Suprapubic skin (tissue), 4 donors: ENCODE results near the gene RDH8. TPM values are rescaled to one million over a fixed set of nuclear protein-coding genes. Genes with fewer than 3 reads are reported as not detected.

ENCODE experiments used
- DNase-seq, 2 donors: peaks; one replicate each; pipeline ENCODE4 v3.0.0-alpha.2; 2019; ENCODE audit warnings: low spot score in 2 of 2
- H3K27ac ChIP-seq: fragments of 200-600 bp; sonication (generic); one replicate; pipeline ENCODE4 v1.5.1; 2019
- H3K27me3 ChIP-seq: fragments of 200-600 bp; sonication (generic); one replicate; pipeline ENCODE4 v1.5.1; 2019
- H3K36me3 ChIP-seq: fragments of 200-600 bp; sonication (generic); one replicate; pipeline ENCODE4 v1.5.1; 2019
- H3K4me1 ChIP-seq: fragments of 200-600 bp; sonication (generic); one replicate; pipeline ENCODE4 v1.5.1; 2019
- H3K4me3 ChIP-seq: fragments of 200-600 bp; sonication (generic); one replicate; pipeline ENCODE4 v1.5.1; 2019; ENCODE audit warnings: mild to moderate bottlenecking
- H3K9me3 ChIP-seq: fragments of 200-600 bp; sonication (generic); one replicate; pipeline ENCODE4 v1.5.1; 2019
- EP300 ChIP-seq: sonication (generic); formaldehyde crosslinking; IDR thresholded peaks from one replicate; pipeline ENCODE4 v1.6.1; 2017; ENCODE audit warnings: antibody characterized with exemption
- POLR2A ChIP-seq, 2 donors: fragments of 450-650 bp; IDR thresholded peaks; one replicate each; pipeline ENCODE4 v1.6.1; 2017; ENCODE audit warnings: antibody characterized with exemption in 2 of 2, mild to moderate bottlenecking in 2 of 2, moderate library complexity in 2 of 2
- POLR2AphosphoS5 ChIP-seq, 3 donors: sonication (generic); formaldehyde crosslinking; IDR thresholded peaks; one replicate each; pipeline ENCODE4 v1.6.1; 2017; ENCODE audit warnings: antibody characterized with exemption in 3 of 3
- WGBS: methylation state at CpG from one replicate; pipeline ENCODE4 v1.1.5; 2018; 5-methylcytosine and 5-hydroxymethylcytosine counted together
- total RNA-seq, 4 donors: library from RNA; depleted of rRNA; stranded (reverse); fragments of >200 nt; gene quantifications; one replicate each; pipeline ENCODE4 v1.1.0, GENCODE V29; 2016
- TF ChIP-seq, protein P1 (sequence below), 2 donors: fragments of 200-600 bp in 1 of 2; fragments of 450-650 bp in 1 of 2; sonication (generic) in 1 of 2; IDR thresholded peaks; one replicate each; pipeline ENCODE4 v1.5.1; 2016 to 2019; ENCODE audit warnings: antibody characterized with exemption in 2 of 2, mild to moderate bottlenecking in 1 of 2, moderate library complexity in 1 of 2

The RDH8 gene
- total RNA-seq, 4 donors from 2014 or later, result not detected

DNA sequence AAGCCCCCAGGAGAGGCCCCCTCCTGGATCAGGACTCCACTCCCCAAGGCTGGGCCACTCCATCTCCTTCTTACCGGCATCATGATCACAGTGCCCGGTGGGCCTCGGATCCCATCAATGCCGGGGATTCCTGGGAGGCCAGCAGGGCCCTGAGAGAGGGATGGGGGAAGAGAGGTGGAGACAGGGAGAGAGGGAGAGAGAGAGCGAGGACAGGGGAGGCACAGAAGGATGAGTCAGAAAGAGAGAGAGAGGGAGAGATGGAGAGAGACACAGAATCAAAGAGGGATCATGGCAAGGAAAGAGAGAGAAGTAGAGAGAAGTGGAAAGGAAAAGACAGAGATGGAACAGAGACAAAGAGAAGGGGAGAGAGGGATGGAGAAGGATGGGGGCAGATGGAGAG lies 16.7 kb upstream of the RDH8 start:
- no peak overlapping the region for H3K4me3 ChIP-seq
- H3K27me3 ChIP-seq, result no peaks in the 10 kb centered on the region
- H3K36me3 ChIP-seq, result peaks cover 47% of the 10 kb centered on the region
- no peak for TF ChIP-seq POLR2A (IDR thresholded peaks at IDR 0.05)
- no peak for TF ChIP-seq EP300
- TF ChIP-seq, protein P1, sequence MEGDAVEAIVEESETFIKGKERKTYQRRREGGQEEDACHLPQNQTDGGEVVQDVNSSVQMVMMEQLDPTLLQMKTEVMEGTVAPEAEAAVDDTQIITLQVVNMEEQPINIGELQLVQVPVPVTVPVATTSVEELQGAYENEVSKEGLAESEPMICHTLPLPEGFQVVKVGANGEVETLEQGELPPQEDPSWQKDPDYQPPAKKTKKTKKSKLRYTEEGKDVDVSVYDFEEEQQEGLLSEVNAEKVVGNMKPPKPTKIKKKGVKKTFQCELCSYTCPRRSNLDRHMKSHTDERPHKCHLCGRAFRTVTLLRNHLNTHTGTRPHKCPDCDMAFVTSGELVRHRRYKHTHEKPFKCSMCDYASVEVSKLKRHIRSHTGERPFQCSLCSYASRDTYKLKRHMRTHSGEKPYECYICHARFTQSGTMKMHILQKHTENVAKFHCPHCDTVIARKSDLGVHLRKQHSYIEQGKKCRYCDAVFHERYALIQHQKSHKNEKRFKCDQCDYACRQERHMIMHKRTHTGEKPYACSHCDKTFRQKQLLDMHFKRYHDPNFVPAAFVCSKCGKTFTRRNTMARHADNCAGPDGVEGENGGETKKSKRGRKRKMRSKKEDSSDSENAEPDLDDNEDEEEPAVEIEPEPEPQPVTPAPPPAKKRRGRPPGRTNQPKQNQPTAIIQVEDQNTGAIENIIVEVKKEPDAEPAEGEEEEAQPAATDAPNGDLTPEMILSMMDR (IDR thresholded peaks at IDR 0.05), result no peak
- TF ChIP-seq POLR2AphosphoS5 (IDR thresholded peaks at IDR 0.05), result no peak
- H3K9me3 ChIP-seq, result no peaks in the 10 kb centered on the region
- no peaks in the 10 kb centered on the region for H3K4me1 ChIP-seq
- H3K27ac ChIP-seq, result no peak overlapping the region
- no peak for DNase-seq
- WGBS, result 78% methylated on average over 5 of the region's 5 CpGs

DNA sequence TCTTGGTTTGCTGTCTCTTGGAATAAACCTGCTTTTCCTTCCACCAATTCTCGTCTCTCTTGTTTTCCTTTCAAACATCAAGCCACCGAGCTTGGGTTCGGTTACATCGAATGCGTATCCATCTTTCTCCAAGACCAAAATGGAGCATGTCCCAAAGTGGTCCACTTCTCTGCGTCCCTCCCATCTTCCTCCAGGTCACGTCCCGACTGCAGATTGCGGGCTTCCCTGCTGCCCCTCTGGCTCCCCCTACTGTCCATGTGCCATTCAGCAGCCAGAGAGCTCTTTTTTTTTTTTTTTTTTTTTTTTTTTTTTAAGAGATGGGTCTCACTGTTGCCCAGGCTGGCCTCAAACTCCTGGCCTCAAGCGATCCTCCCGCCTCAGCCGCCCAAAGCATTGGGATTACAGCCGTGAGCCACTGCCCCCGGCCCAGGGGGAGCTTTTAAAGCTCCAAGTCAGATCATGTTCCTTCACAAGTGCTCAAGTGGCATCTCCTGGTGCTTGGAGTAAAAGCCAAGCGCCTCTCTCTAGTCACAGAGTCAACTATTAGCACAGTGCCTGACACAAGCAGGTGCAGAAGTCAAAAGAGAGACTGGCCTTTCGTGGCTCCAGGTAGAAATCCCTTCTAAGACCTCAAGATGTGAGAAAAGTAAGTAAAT lies 13.0 kb upstream of the RDH8 start:
- Histone ChIP-seq H3K4me3 (no peak overlapping the region), H3K9me3 (no peaks in the 10 kb centered on the region), H3K4me1 (no peaks in the 10 kb centered on the region), H3K27ac (no peak overlapping the region), H3K36me3 (peaks cover 34% of the 10 kb centered on the region), H3K27me3 (no peaks in the 10 kb centered on the region)
- 19% methylated on average over 16 of the region's 16 CpGs for WGBS
- DNase-seq, result peak in 1 of 2 donors; percentile 76
- TF ChIP-seq, protein P1 (IDR thresholded peaks at IDR 0.05), result peak; percentile 39 to 61
- TF ChIP-seq POLR2A (IDR thresholded peaks at IDR 0.05), result no peak

DNA sequence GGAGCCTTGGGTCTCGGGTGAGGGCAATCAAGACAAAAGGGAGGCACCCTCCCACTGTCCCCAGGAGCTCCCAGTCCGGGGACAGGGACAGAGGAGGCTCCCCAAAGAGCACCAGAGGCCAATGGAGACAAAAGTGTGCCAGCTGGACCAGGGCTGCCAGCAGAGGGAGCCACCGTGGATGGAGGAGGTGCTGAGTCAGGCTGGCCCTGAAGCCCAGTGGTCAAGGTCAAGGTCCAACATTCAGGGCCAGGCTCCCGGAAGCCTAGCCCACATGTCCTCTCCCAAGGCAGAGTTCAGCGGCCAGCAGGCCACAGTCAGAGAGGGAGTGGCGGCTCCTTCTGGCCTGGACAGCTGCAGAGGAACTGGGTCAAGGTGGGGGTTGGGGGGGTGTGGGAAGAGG lies 11.4 kb upstream of the RDH8 start:
- Histone ChIP-seq H3K4me3 (no peak overlapping the region), H3K36me3 (peaks cover 20% of the 10 kb centered on the region), H3K4me1 (peaks cover 11% of the 10 kb centered on the region), H3K9me3 (no peaks in the 10 kb centered on the region), H3K27ac (no peak overlapping the region), H3K27me3 (no peaks in the 10 kb centered on the region)
- WGBS, result 62% methylated on average over 5 of the region's 6 CpGs
- DNase-seq, result no peak
- TF ChIP-seq EP300 (no peak), POLR2AphosphoS5 (IDR thresholded peaks at IDR 0.05) (no peak), POLR2A (IDR thresholded peaks at IDR 0.05) (no peak)
- TF ChIP-seq, protein P1 (IDR thresholded peaks at IDR 0.05), result peak; percentile 10 to 41

DNA sequence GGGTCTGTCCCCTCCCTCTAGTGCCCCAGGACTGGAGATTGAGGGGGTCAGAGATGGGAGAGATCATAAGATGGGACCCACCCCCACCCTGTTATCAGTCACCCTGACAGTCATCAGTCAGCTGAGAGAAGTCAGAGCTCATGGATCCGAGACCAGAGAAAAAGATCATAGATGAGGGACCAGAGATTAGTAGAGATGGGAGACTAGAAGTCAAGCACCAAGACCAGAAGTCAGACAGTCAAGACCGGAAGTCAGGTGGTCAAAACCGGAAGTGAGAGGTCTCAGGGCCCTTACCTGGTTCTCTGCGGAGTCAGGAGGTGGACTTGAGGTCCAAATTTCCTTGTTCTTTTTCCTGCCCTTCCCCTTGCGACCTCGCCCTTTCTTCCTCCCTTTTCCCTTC lies 10.0 kb upstream of the RDH8 start:
- H3K4me3 ChIP-seq, result no peak overlapping the region

DNA sequence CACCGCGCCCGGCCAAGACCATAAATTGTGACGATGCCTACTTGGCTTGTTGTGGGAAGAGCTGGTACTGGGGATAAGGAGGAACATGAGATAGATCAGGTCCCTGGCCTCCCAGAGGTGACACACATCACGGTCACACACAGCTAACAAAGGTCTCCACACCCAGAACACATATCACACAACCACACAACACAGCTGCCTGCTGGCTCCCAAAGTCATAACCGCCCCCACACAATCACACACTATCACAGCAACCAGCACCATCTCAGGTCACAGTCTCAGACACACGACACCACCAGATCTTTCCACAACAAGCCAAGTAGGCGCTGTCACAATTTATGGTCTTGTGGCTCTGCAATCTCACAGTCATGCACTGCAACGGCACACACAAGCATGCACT lies 8.7 kb upstream of the RDH8 start:
- Histone ChIP-seq H3K36me3 (peaks cover 15% of the 10 kb centered on the region), H3K9me3 (no peaks in the 10 kb centered on the region), H3K4me3 (no peak overlapping the region), H3K4me1 (peaks cover 38% of the 10 kb centered on the region), H3K27ac (no peak overlapping the region), H3K27me3 (no peaks in the 10 kb centered on the region)
- TF ChIP-seq EP300 (no peak), POLR2A (IDR thresholded peaks at IDR 0.05) (no peak), POLR2AphosphoS5 (IDR thresholded peaks at IDR 0.05) (no peak)
- TF ChIP-seq, protein P1 (IDR thresholded peaks at IDR 0.05), result no peak
- DNase-seq, result no peak
- 95% methylated on average over 6 of the region's 9 CpGs for WGBS

More for the DNA sequence above, 10.0 kb upstream of the RDH8 start:
- Histone ChIP-seq H3K27ac (no peak overlapping the region), H3K9me3 (no peaks in the 10 kb centered on the region), H3K27me3 (no peaks in the 10 kb centered on the region), H3K4me1 (peaks cover 24% of the 10 kb centered on the region), H3K36me3 (peaks cover 15% of the 10 kb centered on the region)
- WGBS, result 76% methylated on average over 6 of the region's 6 CpGs
- TF ChIP-seq, protein P1 (IDR thresholded peaks at IDR 0.05), result no peak
- no peak for TF ChIP-seq POLR2AphosphoS5 (IDR thresholded peaks at IDR 0.05)
- no peak for TF ChIP-seq EP300
- TF ChIP-seq POLR2A (IDR thresholded peaks at IDR 0.05), result no peak
- no peak for DNase-seq
